H1 (cell line): Measurements from ENCODE around the gene PTPN5.

ENCODE experiments used
- EP300 ChIP-seq, 2 experiments: IDR thresholded peaks; 1 replicate in 1 of 2; 2 replicates in 1 of 2; pipeline ENCODE4 v1.6.1; 2011 to 2012; ENCODE audit warnings: low read depth in 2 of 2, low read length in 2 of 2, mild to moderate bottlenecking in 2 of 2, borderline replicate concordance in 1 of 2, inconsistent platforms in 1 of 2, moderate library complexity in 1 of 2
- RAD21 ChIP-seq, 2 experiments: IDR thresholded peaks in 1 of 2; conservative IDR thresholded peaks in 1 of 2; 2 replicates each; pipeline ENCODE4 v1.6.1; 2011; ENCODE audit warnings: low read depth in 2 of 2, low read length in 2 of 2, improper control_type of control experiment in 1 of 2, inconsistent platforms in 1 of 2, mild to moderate bottlenecking in 1 of 2, moderate library complexity in 1 of 2

- TF ChIP-seq EP300 (IDR thresholded peaks at IDR 0.05; ENCODE audit: borderline replicate concordance in 1 of 2, low read depth in 2 of 2, low read length in 2 of 2) = no peak
- TF ChIP-seq RAD21 (IDR thresholded peaks at IDR 0.05 in 1 of 2, conservative IDR thresholded peaks at IDR 0.05 in 1 of 2; ENCODE audit: low read depth in 2 of 2, low read length in 2 of 2) = no peak
These were observed 501 bp upstream of the PTPN5 start for GRCh38 chr11:18791969-18792628.
